ENCODE results near the gene LLPH. TPM values are rescaled to one million over a fixed set of nuclear protein-coding genes. Genes with fewer than 3 reads are reported as not detected.

Gene LLPH
- total RNA-seq, 2 donors from 2014 or later = 5.0 to 8.1 TPM

DNA sequence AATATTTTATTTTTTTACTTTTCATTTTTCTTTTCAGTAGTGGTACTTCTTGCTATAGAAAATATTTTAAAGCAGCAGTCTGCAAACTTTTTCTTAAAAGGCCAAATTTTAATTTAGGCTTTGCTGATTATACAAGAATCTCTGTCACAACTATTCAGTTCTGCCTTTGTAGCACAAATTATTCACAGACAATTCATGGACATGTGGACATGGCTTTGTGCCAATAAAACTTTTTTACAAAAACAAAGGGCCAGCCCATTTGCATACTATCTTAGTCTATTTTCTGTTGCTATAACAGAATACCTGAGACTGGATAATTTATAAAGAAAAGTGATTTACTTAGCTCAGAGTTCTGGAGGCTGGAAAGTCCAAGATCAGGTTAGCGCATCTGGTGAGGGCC, 17.1 kb downstream of the LLPH start:
- no peak for TF ChIP-seq CTCF (IDR thresholded peaks at IDR 0.05)
- Histone ChIP-seq H3K27me3 (replicated peaks; ENCODE audit: insufficient read depth) (no peaks in the 10 kb centered on the region), H3K9me3 (no peaks in the 10 kb centered on the region), H3K27ac (no peak overlapping the region), H3K4me3 (no peak overlapping the region), H3K36me3 (no peaks in the 10 kb centered on the region), H3K4me1 (ENCODE audit: control insufficient read depth in 1 of 2, low read depth in 2 of 2) (no peaks in the 10 kb centered on the region)
- no peak for DNase-seq (ENCODE audit: low spot score)
- ATAC-seq (ENCODE audit: insufficient number of reproducible peaks, low FRiP score, low read depth) = no peak

DNA sequence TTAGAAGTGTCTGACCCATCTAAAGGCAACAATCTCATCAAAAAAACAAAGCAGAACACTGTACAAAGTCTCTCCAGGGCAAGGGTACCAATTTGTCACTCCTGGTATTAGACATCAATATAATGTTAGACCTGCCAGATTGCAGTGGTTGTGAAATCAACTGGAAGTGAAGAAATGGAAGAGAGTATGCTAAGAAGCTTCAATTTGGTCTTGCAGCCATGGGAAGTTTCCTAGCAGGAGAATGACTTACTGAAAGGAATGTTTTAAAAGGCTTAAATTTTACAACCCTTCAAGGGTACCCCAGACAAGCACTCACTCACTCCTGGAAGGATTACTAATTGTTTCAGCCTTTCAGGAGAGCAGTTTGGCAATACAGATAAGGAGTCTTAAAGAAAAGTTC, 18.9 kb downstream of the LLPH start:
- no peak for TF ChIP-seq CTCF (IDR thresholded peaks at IDR 0.05)
- Histone ChIP-seq H3K4me3 (no peak overlapping the region), H3K27me3 (replicated peaks; ENCODE audit: insufficient read depth) (no peaks in the 10 kb centered on the region), H3K9me3 (no peaks in the 10 kb centered on the region), H3K4me1 (ENCODE audit: control insufficient read depth in 1 of 2, low read depth in 2 of 2) (no peaks in the 10 kb centered on the region), H3K27ac (no peak overlapping the region), H3K36me3 (no peaks in the 10 kb centered on the region)
- DNase-seq (ENCODE audit: low spot score) (no peak), ATAC-seq (ENCODE audit: insufficient number of reproducible peaks, low FRiP score, low read depth) (no peak)

GRCh38 chr12:66109056-66109455, 21.5 kb downstream of the LLPH start:
- Histone ChIP-seq H3K27me3 (replicated peaks; ENCODE audit: insufficient read depth) (no peaks in the 10 kb centered on the region), H3K9me3 (no peaks in the 10 kb centered on the region), H3K27ac (no peak overlapping the region), H3K4me3 (no peak overlapping the region), H3K36me3 (no peaks in the 10 kb centered on the region), H3K4me1 (ENCODE audit: control insufficient read depth in 1 of 2, low read depth in 2 of 2) (no peaks in the 10 kb centered on the region)
- no peak for TF ChIP-seq CTCF (IDR thresholded peaks at IDR 0.05)
- ATAC-seq (ENCODE audit: insufficient number of reproducible peaks, low FRiP score, low read depth) (no peak), DNase-seq (ENCODE audit: low spot score) (no peak)

- ATAC-seq (ENCODE audit: insufficient number of reproducible peaks, low FRiP score, low read depth) = no peak
- DNase-seq (ENCODE audit: low spot score) = no peak
- no peaks in the 10 kb centered on the region for H3K36me3 ChIP-seq
- H3K9me3 ChIP-seq = no peaks in the 10 kb centered on the region
- H3K4me1 ChIP-seq (ENCODE audit: control insufficient read depth in 1 of 2, low read depth in 2 of 2) = no peaks in the 10 kb centered on the region
- no peak for TF ChIP-seq CTCF (IDR thresholded peaks at IDR 0.05)
- no peak overlapping the region for H3K4me3 ChIP-seq
- H3K27ac ChIP-seq = no peak overlapping the region
- no peaks in the 10 kb centered on the region for H3K27me3 ChIP-seq (replicated peaks; ENCODE audit: insufficient read depth)
Observed at GRCh38 chr12:66108386-66108785, 22.2 kb downstream of the LLPH start.

GRCh38 chr12:66107451-66107915, 23.1 kb downstream of the LLPH start:
- Histone ChIP-seq H3K27ac (no peak overlapping the region), H3K4me1 (ENCODE audit: control insufficient read depth in 1 of 2, low read depth in 2 of 2) (no peaks in the 10 kb centered on the region), H3K36me3 (no peaks in the 10 kb centered on the region), H3K9me3 (no peaks in the 10 kb centered on the region), H3K4me3 (no peak overlapping the region), H3K27me3 (replicated peaks; ENCODE audit: insufficient read depth) (no peaks in the 10 kb centered on the region)
- ATAC-seq (ENCODE audit: insufficient number of reproducible peaks, low FRiP score, low read depth) = peak; percentile 91
- TF ChIP-seq CTCF (IDR thresholded peaks at IDR 0.05) = peak; percentile 84
- peak; percentile 69 for DNase-seq (ENCODE audit: low spot score)

All from thoracic aorta (tissue), 2 donors.